HG02571 (cell line): ENCODE measurements around the gene CDYL2.
A peak's percentile ranks its signal among the peaks of the same experiment; 100 is the strongest.

ENCODE experiments used
- ATAC-seq: cut with Tn5 transposase; IDR thresholded peaks from one replicate; pipeline ENCODE4 v1.9.1; 2021; ENCODE audit warnings: mild to moderate bottlenecking, moderate library complexity; ENCODE audit not compliant: unreplicated experiment

Gene CDYL2

GRCh38 chr16:80607204-80607603 is 197.2 kb downstream of the CDYL2 start:
- ATAC-seq = no peak

- no peak for ATAC-seq
These were observed 198.1 kb downstream of the CDYL2 start for GRCh38 chr16:80606221-80606766.

DNA sequence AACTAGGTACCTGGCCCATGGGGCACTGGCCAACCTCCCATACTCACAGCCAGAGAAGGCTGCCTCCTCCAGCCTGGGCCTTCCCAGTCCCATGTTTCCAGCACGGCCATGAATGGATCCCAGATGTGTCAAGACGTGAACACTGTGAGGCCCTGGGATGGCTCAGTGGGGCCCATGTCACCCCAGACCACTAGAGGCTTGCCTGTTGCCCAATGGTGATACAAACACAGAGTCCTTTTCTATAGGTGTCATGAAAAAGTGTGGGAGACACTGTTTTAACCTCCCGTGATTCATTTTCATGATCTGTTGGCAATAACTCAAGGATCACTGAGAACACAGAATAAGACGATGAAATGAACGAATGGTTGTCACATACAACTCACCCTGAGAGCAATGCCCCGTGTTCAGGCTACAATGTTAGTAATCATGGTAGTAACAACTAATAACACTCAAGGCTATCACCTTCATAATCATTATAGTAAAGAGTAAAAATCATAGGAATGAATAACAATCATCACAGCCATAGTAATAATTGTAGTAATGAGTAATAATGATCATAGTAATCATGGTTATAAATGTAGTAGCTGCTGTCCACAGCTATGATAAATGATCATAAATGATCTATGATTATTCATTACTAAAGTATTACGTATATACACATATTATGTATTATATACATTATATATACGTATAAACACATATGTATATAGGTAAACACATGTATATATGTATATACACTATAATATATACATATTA is 199.6 kb downstream of the CDYL2 start:
- ATAC-seq = no peak

DNA sequence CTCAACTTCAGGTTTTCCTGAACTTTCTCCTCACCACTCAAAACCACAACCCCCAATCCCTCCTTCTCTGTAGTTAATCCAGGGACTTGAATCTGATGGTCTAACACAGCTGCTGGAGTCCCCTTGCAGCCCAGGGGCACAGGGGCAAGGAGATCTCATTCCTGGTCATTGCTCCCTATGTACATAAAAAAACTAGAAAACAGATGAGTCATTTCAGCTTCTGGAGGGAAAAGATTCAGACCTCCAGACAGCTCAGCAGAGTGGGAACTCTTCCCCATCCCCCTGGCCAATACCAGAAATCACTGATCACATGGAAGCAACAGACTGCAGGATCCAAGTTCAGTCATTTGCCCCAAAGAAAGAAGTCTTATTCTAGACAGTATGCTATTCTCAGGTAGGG is 201.5 kb downstream of the CDYL2 start:
- ATAC-seq = no peak

DNA sequence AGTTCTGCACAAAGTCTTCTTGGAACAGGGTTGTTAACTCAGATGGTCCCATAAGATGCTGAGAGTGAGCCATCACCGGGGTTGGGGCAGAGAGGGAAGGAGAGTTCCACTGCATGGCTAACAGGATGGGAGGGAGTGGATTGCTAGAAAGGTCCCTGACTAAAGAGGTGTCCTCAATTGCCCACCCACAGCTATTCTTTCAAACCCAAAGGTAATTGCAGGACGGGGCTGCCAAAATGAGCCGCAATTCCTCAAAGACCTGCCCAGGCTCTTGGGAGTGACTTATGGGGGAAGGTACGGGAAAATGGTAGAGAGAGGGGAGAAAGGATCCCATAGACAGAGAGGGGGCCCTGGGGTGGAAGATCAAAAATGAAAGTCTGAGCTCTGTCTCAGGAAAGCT is 203.2 kb downstream of the CDYL2 start:
- ATAC-seq = no peak

DNA sequence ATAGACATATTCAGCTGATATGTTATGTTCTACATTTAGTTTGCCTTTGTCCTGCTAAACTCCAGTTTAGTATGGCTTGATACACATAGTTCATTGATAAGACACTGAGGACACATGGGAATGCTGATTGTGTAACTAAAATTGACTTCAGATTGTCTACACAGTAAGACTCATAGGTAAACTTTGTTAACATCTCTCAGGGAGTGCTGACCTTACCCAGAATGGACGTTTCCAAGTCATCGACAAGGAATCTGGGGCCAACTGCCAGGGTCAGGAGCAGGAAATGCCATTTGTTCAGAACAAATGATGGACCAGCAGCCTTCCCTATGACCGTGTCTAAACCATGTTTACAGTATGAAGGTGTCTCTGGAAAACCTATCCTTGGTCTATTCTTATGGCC is 204.9 kb downstream of the CDYL2 start:
- ATAC-seq = no peak

DNA sequence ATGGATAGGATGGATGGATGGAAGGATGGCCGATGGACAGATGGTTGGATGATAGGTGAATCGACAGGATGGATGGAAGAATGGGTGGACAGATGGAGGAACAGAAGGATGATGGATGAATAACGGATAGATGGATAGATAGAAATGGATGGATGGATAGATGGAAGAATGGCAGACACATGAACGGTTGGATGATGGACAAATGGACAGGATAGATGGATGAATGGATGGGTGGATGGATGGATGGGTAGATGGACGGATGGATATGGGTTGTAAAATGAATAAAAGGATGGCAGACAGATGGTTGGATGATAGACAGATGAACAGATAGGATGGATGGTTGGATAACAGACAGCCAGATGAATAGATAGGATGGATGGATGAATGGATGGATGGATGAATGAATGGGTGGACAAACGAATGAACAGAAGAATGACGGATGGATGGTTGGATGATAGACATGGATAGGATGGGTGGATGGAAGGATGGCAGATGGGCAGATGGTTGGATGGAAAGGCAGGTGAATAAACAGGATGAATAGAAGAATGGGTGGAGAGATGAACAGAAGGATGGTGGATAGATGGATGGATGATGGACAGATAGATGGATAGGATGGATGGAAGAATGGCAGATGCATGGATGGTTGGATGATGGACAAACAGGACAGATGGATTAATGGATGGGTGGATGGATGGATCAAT is 207.7 kb downstream of the CDYL2 start:
- ATAC-seq = no peak

DNA sequence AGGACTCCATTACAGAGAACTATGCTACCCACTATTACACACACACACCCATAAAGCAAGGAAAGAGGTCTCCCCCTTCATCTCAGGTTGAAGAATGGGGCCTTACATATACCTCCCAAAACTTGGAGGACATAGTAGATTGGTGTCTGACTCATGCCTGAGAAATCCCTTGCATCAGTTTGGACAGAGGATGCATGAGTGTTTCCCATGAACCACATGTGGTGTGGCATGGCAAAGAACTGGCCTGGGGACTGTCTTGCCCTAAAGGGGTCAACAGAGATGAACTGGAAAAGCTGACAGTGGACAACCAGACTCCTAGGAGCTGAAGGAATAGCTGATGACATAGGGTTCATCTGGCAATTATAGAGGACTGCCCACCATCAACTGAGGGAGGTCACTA is 209.6 kb downstream of the CDYL2 start:
- no peak for ATAC-seq

- ATAC-seq = no peak
These were observed 212.1 kb downstream of the CDYL2 start for GRCh38 chr16:80592273-80592672.

- no peak for ATAC-seq
These were observed 213.1 kb downstream of the CDYL2 start for GRCh38 chr16:80591071-80591915.

GRCh38 chr16:80587071-80587470 is 217.3 kb downstream of the CDYL2 start:
- no peak for ATAC-seq

GRCh38 chr16:80586476-80586875 is 217.9 kb downstream of the CDYL2 start:
- no peak for ATAC-seq

DNA sequence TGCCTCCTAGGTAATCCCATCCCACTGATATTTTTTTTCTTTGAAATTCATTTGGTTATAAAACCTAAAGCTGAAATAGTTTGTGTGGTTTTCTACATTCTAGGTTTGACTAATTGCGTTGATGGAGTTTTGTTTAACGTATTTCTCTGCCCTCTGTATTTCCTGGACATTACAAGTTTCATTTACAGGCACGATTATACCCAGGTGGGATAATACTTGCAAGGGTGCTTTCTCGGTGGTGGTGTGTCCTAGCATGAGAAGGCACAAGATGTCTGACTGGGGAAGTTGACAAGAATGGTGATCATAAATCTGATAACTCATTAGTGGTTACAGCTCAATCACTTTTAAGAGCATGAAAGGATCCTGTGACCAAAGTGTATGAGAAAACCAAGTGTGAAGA is 218.6 kb downstream of the CDYL2 start:
- no peak for ATAC-seq

- ATAC-seq = no peak
These were observed 220.9 kb downstream of the CDYL2 start for GRCh38 chr16:80583466-80583865.

- ATAC-seq = peak; percentile 86
These were observed 224.1 kb downstream of the CDYL2 start for GRCh38 chr16:80580109-80580832.

DNA sequence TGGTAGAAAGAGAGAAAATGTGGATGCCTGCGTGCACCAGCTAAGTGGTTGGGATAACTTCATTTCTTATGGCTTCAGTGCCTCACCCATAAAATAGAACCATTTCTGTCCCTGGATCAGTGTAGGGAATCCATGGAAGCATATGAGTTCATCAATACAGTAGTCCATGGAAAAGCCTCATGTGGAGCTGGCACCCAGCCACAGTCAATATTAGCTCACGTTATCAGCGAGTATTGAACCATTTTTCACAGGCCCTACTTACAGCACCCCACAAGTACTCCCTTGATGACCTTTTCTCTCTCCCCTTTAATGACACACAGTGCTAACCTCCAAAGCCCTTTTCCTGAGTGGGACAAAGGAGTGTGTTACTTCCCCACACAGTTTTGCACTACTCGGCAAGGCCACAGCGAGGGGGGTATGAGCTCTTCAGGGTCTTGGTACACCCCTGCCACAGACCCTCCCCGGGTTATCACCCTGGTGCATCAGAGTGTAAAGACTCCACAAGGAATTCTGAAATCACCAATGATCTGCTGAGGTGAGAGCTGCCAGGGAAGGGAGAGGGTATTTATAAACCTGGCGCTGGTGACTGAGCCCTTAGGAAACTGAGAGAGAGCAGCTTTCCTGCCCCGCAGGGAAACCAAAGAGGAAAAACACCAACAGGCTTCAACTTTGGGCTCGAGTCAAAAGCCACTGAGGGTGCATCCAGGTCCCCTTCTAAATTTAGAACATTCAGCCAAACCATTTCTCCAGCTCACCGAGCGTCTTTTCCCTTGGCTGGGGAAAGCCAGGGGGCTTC is 226.7 kb downstream of the CDYL2 start:
- no peak for ATAC-seq

GRCh38 chr16:80576343-80576912 is 228.0 kb downstream of the CDYL2 start:
- no peak for ATAC-seq

DNA sequence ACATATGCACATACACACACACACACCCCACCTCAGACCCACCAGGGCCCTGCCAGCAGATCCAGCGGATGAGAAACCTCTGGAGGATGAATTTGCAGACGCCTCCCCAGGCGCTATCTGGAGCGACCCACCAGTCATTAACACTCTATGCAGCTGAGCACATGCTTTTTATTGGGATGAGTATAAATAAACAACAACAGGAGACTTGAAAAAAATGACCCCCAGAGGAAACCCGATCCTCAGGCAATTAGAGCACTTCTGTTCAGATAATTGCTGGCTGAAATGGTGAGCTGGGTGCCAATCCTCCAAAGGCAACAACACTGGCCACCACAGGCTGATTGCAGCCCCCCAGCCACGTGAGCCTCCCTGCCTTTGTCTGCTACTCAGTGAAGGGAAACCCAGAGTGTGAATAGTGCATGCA is 230.7 kb downstream of the CDYL2 start:
- ATAC-seq = no peak

DNA sequence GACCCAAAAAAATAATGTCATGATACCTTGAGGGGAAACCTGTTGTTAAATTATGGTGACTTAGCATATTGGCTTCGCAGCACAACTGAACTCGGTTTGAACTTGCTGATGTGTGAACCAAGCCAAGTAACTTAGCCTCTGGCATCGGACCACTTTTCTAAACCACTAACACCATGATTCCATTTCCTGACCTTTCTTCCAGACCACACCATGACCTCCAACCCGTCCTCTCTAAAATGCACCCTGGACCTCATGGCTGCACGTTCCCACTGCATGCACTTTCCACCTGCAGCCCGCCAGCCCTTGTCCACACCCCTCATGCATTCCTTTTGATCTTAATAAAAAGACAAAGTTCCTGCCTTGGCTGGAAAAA is 234.3 kb downstream of the CDYL2 start:
- no peak for ATAC-seq
